ACC112 (cell line): Measurements from ENCODE around the gene RNF135.
"Not testable (repeated sequence)": the region's sequence is repeated elsewhere in the genome, so short reads cannot be mapped to it uniquely, and the experiment has no call there.

Experiments
- H2AFZ ChIP-seq: fragments of 200-600 bp; sonication (generic); one replicate; pipeline ENCODE4 v1.6.0; 2017; ENCODE audit warnings: antibody characterized with exemption, low read length; ENCODE audit not compliant: unreplicated experiment
- H3K27ac ChIP-seq: fragments of 200-600 bp; sonication (generic); 2 replicates; pipeline ENCODE4 v1.5.1; 2014; ENCODE audit warnings: low read depth, mild to moderate bottlenecking, antibody characterized with exemption, low read length, moderate library complexity
- H3K27me3 ChIP-seq: fragments of 200-600 bp; sonication (generic); 2 replicates; pipeline ENCODE4 v1.6.1; 2014; ENCODE audit warnings: mild to moderate bottlenecking, antibody characterized with exemption, low read length, moderate library complexity, mixed read lengths; ENCODE audit not compliant: insufficient read depth
- H3K36me3 ChIP-seq: fragments of 200-600 bp; sonication (generic); 2 replicates; pipeline ENCODE4 v1.6.1; 2016; ENCODE audit warnings: mild to moderate bottlenecking, antibody characterized with exemption, low read length, moderate library complexity, mixed read lengths; ENCODE audit not compliant: insufficient read depth
- H3K4me1 ChIP-seq: fragments of 200-600 bp; sonication (generic); one replicate; pipeline ENCODE4 v1.6.1; 2016; ENCODE audit warnings: low read length, mixed read lengths; ENCODE audit not compliant: insufficient read depth, unreplicated experiment, control insufficient read depth
- H3K4me3 ChIP-seq: fragments of 200-600 bp; sonication (generic); 2 replicates; pipeline ENCODE4 v1.5.1; 2014; ENCODE audit warnings: mild to moderate bottlenecking, low read depth, low read length
- H3K79me2 ChIP-seq: fragments of 200-600 bp; sonication (generic); one replicate; pipeline ENCODE4 v1.6.0; 2016; ENCODE audit warnings: low read length; ENCODE audit not compliant: control insufficient read depth, unreplicated experiment, insufficient read depth

RNF135 gene

GRCh38 chr17:30979919-30980318, 9.1 kb downstream of the RNF135 start:
- peaks cover 18% of the 10 kb centered on the region for H3K36me3 ChIP-seq
- H3K27me3 ChIP-seq, H2AFZ ChIP-seq, H3K79me2 ChIP-seq, H3K27ac ChIP-seq, H3K4me1 ChIP-seq, H3K4me3 ChIP-seq: not testable (repeated sequence)

- no peak overlapping the region for H3K4me3 ChIP-seq
- H2AFZ ChIP-seq: no peak overlapping the region
- no peak overlapping the region for H3K27ac ChIP-seq
- H3K4me1 ChIP-seq: no peaks in the 10 kb centered on the region
- no peaks in the 10 kb centered on the region for H3K27me3 ChIP-seq
- H3K36me3 ChIP-seq: peaks cover 21% of the 10 kb centered on the region; the same call in 1 of the 2 replicates
- no peaks in the 10 kb centered on the region for H3K79me2 ChIP-seq
Measured at GRCh38 chr17:30981531-30982519, 11.0 kb downstream of the RNF135 start.

- no peak overlapping the region for H2AFZ ChIP-seq
- H3K79me2 ChIP-seq: no peaks in the 10 kb centered on the region
- no peaks in the 10 kb centered on the region for H3K27me3 ChIP-seq
Measured at GRCh38 chr17:30982855-30983254, 12.0 kb downstream of the RNF135 start.

DNA sequence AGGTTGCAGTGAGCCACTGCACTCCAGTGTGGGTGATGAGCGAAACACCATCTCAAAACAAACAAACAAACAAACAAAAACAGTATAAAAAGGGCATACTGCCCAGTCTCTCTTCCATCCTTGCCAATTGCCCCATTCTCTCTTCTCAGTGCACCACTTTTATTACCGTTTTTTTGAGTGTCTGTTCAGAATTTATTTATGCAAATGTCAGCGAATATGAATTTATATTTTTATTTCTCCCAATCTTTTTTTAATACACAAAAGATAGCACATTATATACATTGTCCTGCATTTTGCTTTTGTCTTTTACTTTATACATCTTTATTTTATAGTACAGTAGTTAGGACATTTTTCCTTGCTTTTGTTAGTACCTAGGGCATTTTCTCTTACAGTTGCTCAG, 19.6 kb downstream of the RNF135 start:
- no peaks in the 10 kb centered on the region for H3K27me3 ChIP-seq
- no peak overlapping the region for H3K4me3 ChIP-seq
- H2AFZ ChIP-seq: no peak overlapping the region
- no peaks in the 10 kb centered on the region for H3K79me2 ChIP-seq
- H3K27ac ChIP-seq: no peak overlapping the region
- H3K4me1 ChIP-seq: no peaks in the 10 kb centered on the region
- H3K36me3 ChIP-seq: peaks cover 10% of the 10 kb centered on the region; the same call in 1 of the 2 replicates

More at GRCh38 chr17:30982855-30983254, 12.0 kb downstream of the RNF135 start:
- Histone ChIP-seq H3K36me3 (peaks cover 22% of the 10 kb centered on the region; the same call in 1 of the 2 replicates), H3K4me1 (no peaks in the 10 kb centered on the region), H3K4me3 (no peak overlapping the region), H3K27ac (no peak overlapping the region)

DNA sequence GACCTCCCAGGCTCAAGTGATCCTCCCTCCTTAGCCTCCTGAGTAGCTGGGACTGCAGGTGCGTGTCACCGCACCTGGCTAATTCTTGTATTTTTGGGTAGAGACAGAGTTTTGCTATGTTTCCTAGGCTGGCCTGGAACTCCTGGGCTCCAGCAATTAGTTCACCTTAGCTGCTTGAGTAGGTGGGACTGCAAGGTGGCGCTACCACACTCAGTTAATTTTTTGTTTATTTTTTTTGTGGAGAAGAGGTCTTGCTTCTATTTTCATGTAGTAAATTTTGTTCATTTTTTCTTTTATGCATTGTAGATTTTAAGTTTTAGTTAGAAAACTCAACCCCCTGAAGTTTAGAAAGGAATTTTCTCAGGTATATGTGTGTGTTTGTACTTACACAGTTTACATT, 21.7 kb downstream of the RNF135 start:
- Histone ChIP-seq H3K27ac (no peak overlapping the region), H2AFZ (no peak overlapping the region), H3K27me3 (no peaks in the 10 kb centered on the region), H3K36me3 (0 out of 2 replicates have a peak, but pooled peaks cover 3% of the 10 kb centered on the region), H3K4me1 (no peaks in the 10 kb centered on the region), H3K79me2 (no peaks in the 10 kb centered on the region), H3K4me3 (no peak overlapping the region)

DNA sequence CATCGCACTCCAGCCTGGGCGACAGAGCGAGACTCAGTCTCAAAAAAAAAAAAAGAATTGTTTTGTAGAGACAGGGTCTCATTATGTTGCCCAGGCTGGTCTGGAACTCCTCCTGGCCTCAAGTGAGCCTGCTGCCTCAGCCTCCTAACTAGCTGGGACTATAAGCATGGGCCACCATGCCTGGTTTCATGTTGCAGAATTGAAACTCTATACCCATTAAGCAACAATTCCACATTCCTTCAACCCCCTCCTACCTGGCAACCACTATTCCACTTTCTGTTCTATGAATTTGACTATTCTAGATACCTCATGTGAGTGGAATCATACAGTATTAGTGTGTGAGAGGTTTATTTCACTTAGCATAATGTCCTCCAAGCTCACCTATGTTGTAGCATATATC, 24.5 kb downstream of the RNF135 start:
- Histone ChIP-seq H3K4me3 (no peak overlapping the region), H3K36me3 (0 out of 2 replicates have a peak, but pooled peaks cover 4% of the 10 kb centered on the region), H2AFZ (no peak overlapping the region), H3K27ac (no peak overlapping the region), H3K27me3 (no peaks in the 10 kb centered on the region), H3K79me2 (no peaks in the 10 kb centered on the region), H3K4me1 (no peaks in the 10 kb centered on the region)

- H3K4me3 ChIP-seq: no peak overlapping the region
- no peaks in the 10 kb centered on the region for H3K4me1 ChIP-seq
- H3K27me3 ChIP-seq: no peaks in the 10 kb centered on the region
- H2AFZ ChIP-seq: no peak overlapping the region
- H3K27ac ChIP-seq: no peak overlapping the region
- H3K36me3 ChIP-seq: 0 out of 2 replicates have a peak, but pooled peaks cover 4% of the 10 kb centered on the region
- H3K79me2 ChIP-seq: no peaks in the 10 kb centered on the region
Measured at GRCh38 chr17:30996486-30996885, 25.6 kb downstream of the RNF135 start.

- Histone ChIP-seq H3K79me2 (no peaks in the 10 kb centered on the region), H3K27ac (no peak overlapping the region), H2AFZ (no peak overlapping the region), H3K27me3 (no peaks in the 10 kb centered on the region), H3K36me3 (0 out of 2 replicates have a peak, but pooled peaks cover 4% of the 10 kb centered on the region), H3K4me1 (no peaks in the 10 kb centered on the region), H3K4me3 (no peak overlapping the region)
Measured at GRCh38 chr17:30997270-30997669, 26.4 kb downstream of the RNF135 start.

- Histone ChIP-seq H3K36me3 (peaks cover 7% of the 10 kb centered on the region; the same call in 1 of the 2 replicates), H3K4me1 (no peaks in the 10 kb centered on the region), H3K27ac (no peak overlapping the region), H3K79me2 (no peaks in the 10 kb centered on the region), H3K4me3 (no peak overlapping the region), H2AFZ (no peak overlapping the region), H3K27me3 (no peaks in the 10 kb centered on the region)
Measured at GRCh38 chr17:30997842-30998241, 27.0 kb downstream of the RNF135 start.

DNA sequence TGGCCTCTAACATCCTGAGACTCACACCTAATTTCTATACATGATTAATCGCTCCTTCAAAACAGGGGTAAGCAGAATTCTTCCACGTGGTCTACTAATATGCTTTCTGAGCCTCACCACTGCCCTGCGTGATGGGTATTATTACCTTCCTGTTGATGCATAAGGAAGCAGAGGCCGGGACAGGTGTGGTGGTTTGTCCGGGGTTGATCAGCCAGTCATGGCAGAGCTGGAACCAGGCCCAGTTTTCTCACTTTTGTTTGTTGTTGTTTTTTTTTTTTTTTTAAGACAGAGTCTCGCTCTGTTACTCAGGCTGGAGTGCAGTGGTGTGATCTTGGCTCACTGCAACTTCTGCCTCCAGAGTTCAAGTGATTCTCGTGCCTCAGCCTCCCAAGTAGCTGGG, 31.2 kb downstream of the RNF135 start:
- Histone ChIP-seq H3K79me2 (no peaks in the 10 kb centered on the region), H3K36me3 (peaks cover 10% of the 10 kb centered on the region; the same call in 1 of the 2 replicates), H3K4me3 (no peak overlapping the region), H2AFZ (no peak overlapping the region), H3K27me3 (no peaks in the 10 kb centered on the region), H3K27ac (no peak overlapping the region), H3K4me1 (no peaks in the 10 kb centered on the region)
